Fibroblast of mammary gland (primary cell): ENCODE measurements around the gene DLX3.
A peak's percentile ranks its signal among the peaks of the same experiment; 100 is the strongest.

ENCODE experiments used
- DNase-seq: peaks from one replicate; pipeline ENCODE4 v3.0.0-alpha.2; 2010; ENCODE audit warnings: low read depth
- H3K4me3 ChIP-seq: 2 replicates; pipeline ENCODE4 v1.5.1; 2011; ENCODE audit warnings: low read depth, mild to moderate bottlenecking, low read length, moderate library complexity; ENCODE audit not compliant: control insufficient read depth
- CTCF ChIP-seq: conservative IDR thresholded peaks from 2 replicates; pipeline ENCODE4 v1.5.1; 2011; ENCODE audit warnings: low read depth, low read length, inconsistent platforms; ENCODE audit not compliant: control insufficient read depth, insufficient read depth

Gene DLX3

GRCh38 chr17:49993423-49994060, 1.5 kb downstream of the DLX3 start:
- no peak for DNase-seq
- peak overlapping the region; percentile 3 for H3K4me3 ChIP-seq
- no peak for TF ChIP-seq CTCF

- H3K4me3 ChIP-seq: no peak overlapping the region
- TF ChIP-seq CTCF: no peak
- DNase-seq: no peak
These were observed 2.0 kb downstream of the DLX3 start for GRCh38 chr17:49992933-49993422.

- no peak for TF ChIP-seq CTCF
- no peak for DNase-seq
These were observed 2.7 kb downstream of the DLX3 start for GRCh38 chr17:49992191-49992932.

GRCh38 chr17:49991409-49991808, 3.6 kb downstream of the DLX3 start:
- no peak for DNase-seq
- no peak for TF ChIP-seq CTCF
- no peak overlapping the region for H3K4me3 ChIP-seq

More at GRCh38 chr17:49992191-49992932, 2.7 kb downstream of the DLX3 start:
- no peak overlapping the region for H3K4me3 ChIP-seq

- DNase-seq: no peak
- TF ChIP-seq CTCF: no peak
- H3K4me3 ChIP-seq: no peak overlapping the region
These were observed 4.1 kb downstream of the DLX3 start for GRCh38 chr17:49990921-49991320.

- DNase-seq: no peak
- no peak overlapping the region for H3K4me3 ChIP-seq
- TF ChIP-seq CTCF: no peak
These were observed 4.7 kb downstream of the DLX3 start for GRCh38 chr17:49990331-49990730.
